GM21447 (cell line): ENCODE data around the gene ITGB4.
A peak's percentile ranks its signal among the peaks of the same experiment; 100 is the strongest.
"Not testable (repeated sequence)": the region's sequence is repeated elsewhere in the genome, so short reads cannot be mapped to it uniquely, and the experiment has no call there.

Experiments used
- ATAC-seq: cut with Tn5 transposase; IDR thresholded peaks from one replicate; pipeline ENCODE4 v1.9.1; 2021; ENCODE audit not compliant: unreplicated experiment

Gene ITGB4

GRCh38 chr17:75752802-75753513 lies 31.7 kb downstream of the ITGB4 start:
- no peak for ATAC-seq

- ATAC-seq: peak; percentile 52
Observed at GRCh38 chr17:75753514-75754377, 32.5 kb downstream of the ITGB4 start.

- no peak for ATAC-seq
Observed at GRCh38 chr17:75754378-75755204, 33.3 kb downstream of the ITGB4 start.

GRCh38 chr17:75755205-75755901 lies 34.1 kb downstream of the ITGB4 start:
- ATAC-seq: no peak

GRCh38 chr17:75755990-75756389 lies 34.7 kb downstream of the ITGB4 start:
- no peak for ATAC-seq

GRCh38 chr17:75756451-75757085 lies 35.3 kb downstream of the ITGB4 start:
- ATAC-seq: no peak

- ATAC-seq: no peak
Observed at GRCh38 chr17:75757086-75757681, 35.9 kb downstream of the ITGB4 start.

- ATAC-seq: no peak
Observed at GRCh38 chr17:75758131-75758905, 37.1 kb downstream of the ITGB4 start.

- ATAC-seq: no peak
Observed at GRCh38 chr17:75759457-75759856, 38.2 kb downstream of the ITGB4 start.

- ATAC-seq: not testable (repeated sequence)
Observed at GRCh38 chr17:75759978-75760640, 38.9 kb downstream of the ITGB4 start.

GRCh38 chr17:75762513-75763268 lies 41.4 kb downstream of the ITGB4 start:
- ATAC-seq: no peak

GRCh38 chr17:75763269-75763607 lies 42.0 kb downstream of the ITGB4 start:
- ATAC-seq: no peak

- no peak for ATAC-seq
Observed at GRCh38 chr17:75763613-75764416, 42.6 kb downstream of the ITGB4 start.

GRCh38 chr17:75764417-75764710 lies 43.1 kb downstream of the ITGB4 start:
- no peak for ATAC-seq

GRCh38 chr17:75764711-75765421 lies 43.6 kb downstream of the ITGB4 start, which contains the start of gene GALK1:
Gene GALK1, minus strand, starts transcription at chr17:75765192. Its CDS starts 56 bp downstream, at chr17:75765136.
- peak; percentile 76 for ATAC-seq

- no peak for ATAC-seq
Observed at GRCh38 chr17:75765981-75766380, 44.7 kb downstream of the ITGB4 start.

GRCh38 chr17:75767881-75768280 lies 46.6 kb downstream of the ITGB4 start:
- ATAC-seq: no peak
